Measurements from ENCODE around the gene IL6ST. TPM values are rescaled to one million over a fixed set of nuclear protein-coding genes. Genes with fewer than 3 reads are reported as not detected.

IL6ST gene
- total RNA-seq, 1 experiment from 2014 or later, result 181 TPM

GRCh38 chr5:55985181-55985580 is 9.6 kb downstream of the IL6ST start:
- Histone ChIP-seq H3K27ac (ENCODE audit: low read length) (no peak overlapping the region), H3K4me3 (ENCODE audit: low read depth in 2 of 2, low read length in 2 of 2) (no peak overlapping the region), H3K36me3 (ENCODE audit: control insufficient read depth, insufficient read depth, low read length) (peaks cover 2% of the 10 kb centered on the region; the same call in 1 of the 2 replicates), H3K4me1 (ENCODE audit: control insufficient read depth, insufficient read depth, low read length) (peaks cover 10% of the 10 kb centered on the region), H3K9me3 (ENCODE audit: control insufficient read depth, insufficient read depth, low read depth, low read length) (no peaks in the 10 kb centered on the region), H3K27me3 (ENCODE audit: control insufficient read depth, insufficient read depth, low read length) (no peaks in the 10 kb centered on the region)
- intact Hi-C loops (cut with micrococcal nuclease; ENCODE audit: unreplicated experiment) (no loop called here), in situ Hi-C loops (cut with HindIII; ENCODE audit: low pct_unique_long_range_greater_than_20kb, low sequenced_read_pairs) (no loop called here)
- ChIA-PET POLR2A (no interaction called here), CTCF (no interaction called here)
- DNase-seq (ENCODE audit: low read depth, low spot score) (no peak), ATAC-seq (no peak)
- no TSS peak for BruUV-seq (replicated peaks)
- no peak for TF ChIP-seq CTCF (IDR thresholded peaks at IDR 0.05)

GRCh38 chr5:55983986-55984385 is 10.8 kb downstream of the IL6ST start:
- Histone ChIP-seq H3K27me3 (ENCODE audit: control insufficient read depth, insufficient read depth, low read length) (no peaks in the 10 kb centered on the region), H3K27ac (ENCODE audit: low read length) (no peak overlapping the region), H3K36me3 (ENCODE audit: control insufficient read depth, insufficient read depth, low read length) (peaks cover 2% of the 10 kb centered on the region; the same call in 1 of the 2 replicates), H3K4me3 (ENCODE audit: low read depth in 2 of 2, low read length in 2 of 2) (no peak overlapping the region), H3K9me3 (ENCODE audit: control insufficient read depth, insufficient read depth, low read depth, low read length) (no peaks in the 10 kb centered on the region), H3K4me1 (ENCODE audit: control insufficient read depth, insufficient read depth, low read length) (no peaks in the 10 kb centered on the region; the same call in 1 of the 2 replicates)
- in situ Hi-C loops (cut with HindIII; ENCODE audit: low pct_unique_long_range_greater_than_20kb, low sequenced_read_pairs) (no loop called here), intact Hi-C loops (cut with micrococcal nuclease; ENCODE audit: unreplicated experiment) (no loop called here)
- ChIA-PET CTCF (interaction anchor here (0.6 kb wide), 1 partner anchor 307 kb away, joined by 3 read pairs; no protein-coding TSS in a partner anchor), POLR2A (interaction anchor here (0.7 kb wide), 1 partner anchor 83 kb away, joined by 3 read pairs; no protein-coding TSS in a partner anchor)
- TF ChIP-seq SIN3A (IDR thresholded peaks at IDR 0.05; ENCODE audit: borderline replicate concordance, insufficient read depth, low read depth, low read length) (no peak), POLR2AphosphoS5 (IDR thresholded peaks at IDR 0.05; ENCODE audit: low read depth, low read length) (no peak), REST (IDR thresholded peaks at IDR 0.05; ENCODE audit: insufficient read depth in 1 of 2, low read depth in 2 of 2, low read length in 1 of 2) (no peak), TCF7L2 (IDR thresholded peaks at IDR 0.05; ENCODE audit: low read depth, low read length) (no peak), CTCF (IDR thresholded peaks at IDR 0.05) (no peak)
- DNase-seq (ENCODE audit: low read depth, low spot score) (no peak), ATAC-seq (no peak)
- no TSS peak for BruUV-seq (replicated peaks)

Data from Panc1 (cell line).